ENCODE measurements around the gene KRTAP2-4.

DNA sequence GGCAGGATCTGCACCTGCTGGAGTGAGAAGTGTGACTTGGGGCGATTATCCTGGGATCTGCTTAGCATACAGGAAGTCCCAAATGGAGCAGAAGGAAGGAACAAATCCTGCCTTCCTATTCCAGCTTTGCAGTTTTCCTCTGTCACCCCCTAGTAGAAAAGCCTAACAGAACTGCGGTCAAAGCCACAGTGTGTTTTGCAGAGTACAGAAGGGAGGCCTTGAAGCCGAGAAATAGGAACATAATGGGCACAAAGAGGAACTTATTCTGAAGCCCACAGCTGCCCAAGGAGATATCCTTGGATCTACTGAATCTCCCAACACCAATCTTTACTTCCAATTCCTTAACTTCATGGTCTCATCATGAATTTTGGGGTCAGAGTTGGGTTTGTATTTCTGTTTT lies 47.1 kb downstream of the KRTAP2-4 start:
- TF ChIP-seq POLR2A (IDR thresholded peaks at IDR 0.05; ENCODE audit: low read length), result no peak
- no peak for TF ChIP-seq GATA1 (IDR thresholded peaks at IDR 0.05; ENCODE audit: low read depth, low read length)

All from erythroblast (primary cell).